ENCODE data around the gene PDE8A. TPM values are rescaled to one million over a fixed set of nuclear protein-coding genes. Genes with fewer than 3 reads are reported as not detected.

The PDE8A gene
- total and polyA plus RNA-seq, 2 of the 13 experiments (the other 11 are each of a cell fraction or from before 2014, with no cell fraction given) = 26.3 to 48.5 TPM

- CTCF ChIA-PET (ENCODE audit: low intra/inter-chr PET ratio, low total read pairs) = no interaction called here
- Histone ChIP-seq H3K36me3 (replicated peaks in 1 of 2; ENCODE audit: control insufficient read depth in 1 of 2, insufficient read depth in 2 of 2, low read length in 2 of 2) (no peaks in the 10 kb centered on the region), H3K4me3 (replicated peaks in 1 of 3; ENCODE audit: insufficient read depth in 1 of 3, low read depth in 2 of 3, low read length in 3 of 3) (no peak overlapping the region), H3K9ac (ENCODE audit: insufficient read depth, low read depth, low read length) (no peak overlapping the region), H3K79me2 (ENCODE audit: insufficient read depth, low read length) (peaks cover 84% of the 10 kb centered on the region), H3K4me2 (ENCODE audit: low read depth, low read length) (no peak overlapping the region), H3K27ac (ENCODE audit: extremely low read length, insufficient read depth, low read length) (no peak overlapping the region), H3K27me3 (ENCODE audit: control insufficient read depth in 1 of 2, insufficient read depth in 2 of 2, low read length in 2 of 2) (no peaks in the 10 kb centered on the region), H3K4me1 (ENCODE audit: insufficient read depth, low read length) (peaks cover 65% of the 10 kb centered on the region), H4K20me1 (ENCODE audit: insufficient read depth, low read length) (no peaks in the 10 kb centered on the region), H2AFZ (ENCODE audit: low read length) (no peak overlapping the region), H3K9me3 (ENCODE audit: low read length) (no peaks in the 10 kb centered on the region)
- intact Hi-C loops (cut with micrococcal nuclease; ENCODE audit: unreplicated experiment) (no loop called here), in situ Hi-C loops (cut with HindIII; ENCODE audit: extremely low pct_ligation_motif_present, low pct_unique_long_range_greater_than_20kb) (no loop called here)
- no peak for ATAC-seq
- TF ChIP-seq CCDC6 (CRISPR knock-in tag; IDR thresholded peaks at IDR 0.05) = no peak
- TF ChIP-seq STAG1 (CRISPR knock-in tag; IDR thresholded peaks at IDR 0.05) = no peak
- BruUV-seq (replicated peaks) = no TSS peak
- WGBS (ENCODE audit: low lambda C conversion rate) = 97% methylated on average over 2 of the region's 2 CpGs
- no peak for DNase-seq (ENCODE audit: low spot score)
- FAIRE-seq = no peak
- POLR2A ChIA-PET = no interaction called here
Measured at GRCh38 chr15:85037641-85038040, 56.0 kb downstream of the PDE8A start.

- Histone ChIP-seq H3K4me3 (replicated peaks in 1 of 3; ENCODE audit: insufficient read depth in 1 of 3, low read depth in 2 of 3, low read length in 3 of 3) (no peak overlapping the region), H3K79me2 (ENCODE audit: insufficient read depth, low read length) (peaks cover 84% of the 10 kb centered on the region), H3K9me3 (ENCODE audit: low read length) (no peaks in the 10 kb centered on the region), H3K4me2 (ENCODE audit: low read depth, low read length) (no peak overlapping the region), H3K27me3 (ENCODE audit: control insufficient read depth in 1 of 2, insufficient read depth in 2 of 2, low read length in 2 of 2) (no peaks in the 10 kb centered on the region), H3K9ac (ENCODE audit: insufficient read depth, low read depth, low read length) (no peak overlapping the region), H2AFZ (ENCODE audit: low read length) (no peak overlapping the region), H4K20me1 (ENCODE audit: insufficient read depth, low read length) (no peaks in the 10 kb centered on the region), H3K4me1 (ENCODE audit: insufficient read depth, low read length) (peaks cover 74% of the 10 kb centered on the region), H3K36me3 (replicated peaks in 1 of 2; ENCODE audit: control insufficient read depth in 1 of 2, insufficient read depth in 2 of 2, low read length in 2 of 2) (no peaks in the 10 kb centered on the region), H3K27ac (ENCODE audit: extremely low read length, insufficient read depth, low read length) (no peak overlapping the region)
- ATAC-seq (no peak), FAIRE-seq (no peak), DNase-seq (ENCODE audit: low spot score) (no peak)
- ChIA-PET CTCF (ENCODE audit: low intra/inter-chr PET ratio, low total read pairs) (no interaction called here), POLR2A (no interaction called here)
- TF ChIP-seq TSC22D2 (CRISPR knock-in tag; IDR thresholded peaks at IDR 0.05; ENCODE audit: borderline replicate concordance) (no peak), RAD21 (CRISPR knock-in tag; IDR thresholded peaks at IDR 0.05) (no peak), ZBTB20 (CRISPR knock-in tag; IDR thresholded peaks at IDR 0.05; ENCODE audit: borderline replicate concordance, low read depth) (no peak), NPAS2 (CRISPR knock-in tag; IDR thresholded peaks at IDR 0.05; ENCODE audit: borderline replicate concordance) (no peak)
- BruUV-seq (replicated peaks) = no TSS peak
- WGBS (ENCODE audit: low lambda C conversion rate) = 78% methylated on average over 5 of the region's 5 CpGs
- in situ Hi-C loops (cut with HindIII; ENCODE audit: extremely low pct_ligation_motif_present, low pct_unique_long_range_greater_than_20kb) = loop anchor here (5.0 kb wide), 1 partner anchor 89 kb away; no protein-coding TSS in a partner anchor
- intact Hi-C loops (cut with micrococcal nuclease; ENCODE audit: unreplicated experiment) = no loop called here
Measured at GRCh38 chr15:85041230-85041629, 59.6 kb downstream of the PDE8A start.
